22Rv1 (cell line): ENCODE results near the gene HCRTR2.

Source experiments
- CTCF ChIP-seq: fragments of 450-650 bp; IDR thresholded peaks from 2 replicates; pipeline ENCODE4 v1.5.1; 2017; ENCODE audit warnings: mild to moderate bottlenecking
- ZFX ChIP-seq: fragments of 450-650 bp; IDR thresholded peaks from 2 replicates; pipeline ENCODE4 v1.6.1; 2017; ENCODE audit warnings: antibody characterized with exemption, borderline replicate concordance

GRCh38 chr6:55180258-55180657 is 5.9 kb downstream of the HCRTR2 start:
- TF ChIP-seq CTCF (no peak), ZFX (no peak)
